Measurements from ENCODE around the gene GZMM. TPM values are rescaled to one million over a fixed set of nuclear protein-coding genes. Genes with fewer than 3 reads are reported as not detected.

The GZMM gene
- total RNA-seq, 1 experiment from 2014 or later: 0.59 TPM

GRCh38 chr19:570937-571565 lies 27.2 kb downstream of the GZMM start:
- no peaks in the 10 kb centered on the region for H3K9me2 ChIP-seq (ENCODE audit: insufficient read depth)
- DNase-seq (ENCODE audit: low read depth, low spot score) (no peak), ATAC-seq (peak; percentile 45)
- H3K9ac ChIP-seq (ENCODE audit: low read length): peak overlapping the region; percentile 100
- RAD21 ChIA-PET (ENCODE audit: low non-redundant PET in 1 of 2, low total read pairs in 2 of 2, uncharacterized antibody in 2 of 2, unreplicated experiment in 2 of 2): no interaction called here
- peak overlapping the region; percentile 97 for H3K4me2 ChIP-seq (ENCODE audit: low read length)
- CTCF ChIA-PET: interaction anchor here (1.5 to 1.9 kb wide), 2 partner anchors 15 to 60 kb away, joined by 4 to 5 read pairs; no protein-coding TSS in a partner anchor
- no peaks in the 10 kb centered on the region for H3K27me3 ChIP-seq (ENCODE audit: insufficient read depth, low read length)
- H3K27ac ChIP-seq (ENCODE audit: low read depth, low read length): peak overlapping the region; percentile 97
- peaks cover 3 to 34% of the 10 kb centered on the region in 2 experiments; a peak in 3 of 4 replicates for H3K4me1 ChIP-seq (ENCODE audit: control insufficient read depth in 1 of 2, insufficient read depth in 2 of 2, low read length in 2 of 2)
- intact Hi-C loops (cut with micrococcal nuclease): loop anchor here (1.0 kb wide), 1 partner anchor 36 kb away; no protein-coding TSS in a partner anchor
- peak overlapping the region; percentile 71 to 96 for H3K4me3 ChIP-seq (replicated peaks in 1 of 2; ENCODE audit: low read depth in 1 of 2, low read length in 2 of 2)
- TF ChIP-seq, protein P1, sequence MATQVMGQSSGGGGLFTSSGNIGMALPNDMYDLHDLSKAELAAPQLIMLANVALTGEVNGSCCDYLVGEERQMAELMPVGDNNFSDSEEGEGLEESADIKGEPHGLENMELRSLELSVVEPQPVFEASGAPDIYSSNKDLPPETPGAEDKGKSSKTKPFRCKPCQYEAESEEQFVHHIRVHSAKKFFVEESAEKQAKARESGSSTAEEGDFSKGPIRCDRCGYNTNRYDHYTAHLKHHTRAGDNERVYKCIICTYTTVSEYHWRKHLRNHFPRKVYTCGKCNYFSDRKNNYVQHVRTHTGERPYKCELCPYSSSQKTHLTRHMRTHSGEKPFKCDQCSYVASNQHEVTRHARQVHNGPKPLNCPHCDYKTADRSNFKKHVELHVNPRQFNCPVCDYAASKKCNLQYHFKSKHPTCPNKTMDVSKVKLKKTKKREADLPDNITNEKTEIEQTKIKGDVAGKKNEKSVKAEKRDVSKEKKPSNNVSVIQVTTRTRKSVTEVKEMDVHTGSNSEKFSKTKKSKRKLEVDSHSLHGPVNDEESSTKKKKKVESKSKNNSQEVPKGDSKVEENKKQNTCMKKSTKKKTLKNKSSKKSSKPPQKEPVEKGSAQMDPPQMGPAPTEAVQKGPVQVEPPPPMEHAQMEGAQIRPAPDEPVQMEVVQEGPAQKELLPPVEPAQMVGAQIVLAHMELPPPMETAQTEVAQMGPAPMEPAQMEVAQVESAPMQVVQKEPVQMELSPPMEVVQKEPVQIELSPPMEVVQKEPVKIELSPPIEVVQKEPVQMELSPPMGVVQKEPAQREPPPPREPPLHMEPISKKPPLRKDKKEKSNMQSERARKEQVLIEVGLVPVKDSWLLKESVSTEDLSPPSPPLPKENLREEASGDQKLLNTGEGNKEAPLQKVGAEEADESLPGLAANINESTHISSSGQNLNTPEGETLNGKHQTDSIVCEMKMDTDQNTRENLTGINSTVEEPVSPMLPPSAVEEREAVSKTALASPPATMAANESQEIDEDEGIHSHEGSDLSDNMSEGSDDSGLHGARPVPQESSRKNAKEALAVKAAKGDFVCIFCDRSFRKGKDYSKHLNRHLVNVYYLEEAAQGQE (IDR thresholded peaks at IDR 0.05; ENCODE audit: low read depth): no peak
- TF ChIP-seq, protein P2, sequence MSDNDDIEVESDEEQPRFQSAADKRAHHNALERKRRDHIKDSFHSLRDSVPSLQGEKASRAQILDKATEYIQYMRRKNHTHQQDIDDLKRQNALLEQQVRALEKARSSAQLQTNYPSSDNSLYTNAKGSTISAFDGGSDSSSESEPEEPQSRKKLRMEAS (IDR thresholded peaks at IDR 0.05): peak; percentile 59; the same call in 1 of the 2 replicates
- TF ChIP-seq ATF3 (IDR thresholded peaks at IDR 0.05): no peak
- TF ChIP-seq YY1 (IDR thresholded peaks at IDR 0.05; ENCODE audit: extremely low read depth, insufficient replicate concordance, low read depth, low read length): peak; percentile 18
- peak; percentile 73 for TF ChIP-seq TCF7L2 (IDR thresholded peaks at IDR 0.05; ENCODE audit: borderline replicate concordance, extremely low read depth, insufficient read depth, insufficient read length)
- H3K9me3 ChIP-seq (ENCODE audit: control insufficient read depth in 1 of 2, insufficient read depth in 1 of 2, low read depth in 1 of 2, low read length in 2 of 2): no peaks in the 10 kb centered on the region
- peaks cover 3 to 9% of the 10 kb centered on the region in 2 experiments; a peak in 1 of 4 replicates for H3K36me3 ChIP-seq (ENCODE audit: control insufficient read depth in 1 of 2, insufficient read depth in 2 of 2, low read length in 2 of 2)
- POLR2A ChIA-PET: interaction anchor here (1.3 to 1.8 kb wide), 2 partner anchors 15 to 39 kb away, joined by 8 to 9 read pairs; no protein-coding TSS in a partner anchor
- no TSS peak for BruUV-seq (replicated peaks)
- peak overlapping the region; percentile 61 for H2AFZ ChIP-seq (ENCODE audit: low read depth, low read length, poor library complexity, severe bottlenecking)
- H3K79me2 ChIP-seq (ENCODE audit: insufficient read depth, low read length): peaks cover 37% of the 10 kb centered on the region
- peaks cover 6% of the 10 kb centered on the region; the same call in 1 of the 2 replicates for H4K20me1 ChIP-seq (ENCODE audit: insufficient read depth)

All from HCT116 (cell line).